SK-N-SH (cell line): ENCODE measurements around the gene DDX53. TPM values are rescaled to one million over a fixed set of nuclear protein-coding genes. Genes with fewer than 3 reads are reported as not detected.

Source experiments
- CTCF ChIA-PET: fragments of 300-600, 350-600 bp; formaldehyde crosslinking; extraction: SDS; loops from one replicate; lab custom pipeline; 2021; lab: Yijun Ruan, JAX
- POLR2A ChIA-PET: fragments of 350-600 bp; sonication (Branson Sonifier 250); formaldehyde crosslinking; extraction: SDS; loops from one replicate; lab custom pipeline; 2020; ENCODE audit warnings: antibody characterized with exemption, inconsistent platforms; lab: Yijun Ruan, JAX
- DNase-seq: peaks from one replicate; pipeline ENCODE4 v3.0.0; 2012
- H2AFZ ChIP-seq: fragments of 200-600 bp; sonication (generic); 2 replicates; pipeline ENCODE4 v1.8.1; 2016; ENCODE audit warnings: antibody characterized with exemption, mild to moderate bottlenecking, low read depth
- H3F3A ChIP-seq: fragments of 200-600 bp; sonication (generic); replicated peaks from 2 replicates; pipeline ENCODE3; 2016; ENCODE audit warnings: antibody characterized with exemption, mild to moderate bottlenecking; ENCODE audit not compliant: insufficient read depth
- H3K27ac ChIP-seq, 2 experiments: fragments of 200-500 bp in 1 of 2; fragments of 200-600 bp in 1 of 2; sonication (Bioruptor generic) in 1 of 2; sonication (generic), shearing (Covaris generic) in 1 of 2; 2 replicates each; pipeline versions ENCODE4 v1.5.1 to v1.6.1; 2014 to 2016; ENCODE audit warnings: low read depth in 2 of 2, inconsistent platforms in 1 of 2, low read length in 1 of 2, mild to moderate bottlenecking in 1 of 2, mixed read lengths in 1 of 2
- H3K27me3 ChIP-seq: fragments of 200-600 bp; sonication (generic), shearing (Covaris generic); 2 replicates; pipeline ENCODE4 v1.6.1; 2016; ENCODE audit warnings: mixed run types; ENCODE audit not compliant: insufficient read depth
- H3K36me3 ChIP-seq, 2 experiments: fragments of 200-500 bp in 1 of 2; fragments of 200-600 bp in 1 of 2; sonication (Bioruptor generic) in 1 of 2; sonication (generic) in 1 of 2; replicated peaks in 1 of 2; 2 replicates each; pipeline versions ENCODE3 to v1.5.1; 2014 to 2016; ENCODE audit warnings: low read length in 1 of 2, mild to moderate bottlenecking in 1 of 2; ENCODE audit not compliant: insufficient read depth in 2 of 2, control insufficient read depth in 1 of 2
- H3K4me1 ChIP-seq, 2 experiments: fragments of 200-500 bp in 1 of 2; fragments of 200-600 bp in 1 of 2; sonication (Bioruptor generic) in 1 of 2; sonication (generic), shearing (Covaris generic) in 1 of 2; 2 replicates each; pipeline versions ENCODE4 v1.5.1 to v1.6.1; 2014 to 2016; ENCODE audit warnings: low read depth in 1 of 2, low read length in 1 of 2, mixed run types in 1 of 2; ENCODE audit not compliant: insufficient read depth in 2 of 2, control insufficient read depth in 1 of 2
- H3K4me2 ChIP-seq: fragments of 200-600 bp; sonication (generic), shearing (Covaris generic); 2 replicates; pipeline ENCODE4 v1.6.1; 2017; ENCODE audit warnings: mixed run types
- H3K4me3 ChIP-seq, 2 experiments: fragments of 200-500 bp in 1 of 2; fragments of 200-600 bp in 1 of 2; sonication (Bioruptor generic) in 1 of 2; sonication (generic), shearing (Covaris generic) in 1 of 2; 2 replicates each; pipeline versions ENCODE4 v1.5.1 to v1.8.1; 2014 to 2016; ENCODE audit warnings: low read depth in 2 of 2, inconsistent platforms in 1 of 2, low read length in 1 of 2, mild to moderate bottlenecking in 1 of 2, mixed read lengths in 1 of 2, moderate library complexity in 1 of 2
- H3K79me2 ChIP-seq: fragments of 200-600 bp; sonication (generic); 2 replicates; pipeline ENCODE4 v1.8.1; 2017; ENCODE audit warnings: mild to moderate bottlenecking; ENCODE audit not compliant: insufficient read depth
- H3K9ac ChIP-seq: fragments of 200-600 bp; sonication (generic); 2 replicates; pipeline ENCODE4 v1.6.1; 2017; ENCODE audit warnings: mixed run types
- H3K9me2 ChIP-seq: fragments of 200-600 bp; sonication (generic); 2 replicates; pipeline ENCODE4 v1.6.1; 2017; ENCODE audit warnings: mixed run types
- H3K9me3 ChIP-seq: fragments of 200-600 bp; sonication (generic); 2 replicates; pipeline ENCODE4 v1.6.1; 2017; ENCODE audit warnings: mixed run types, mild to moderate bottlenecking, moderate library complexity
- H4K20me1 ChIP-seq: fragments of 200-600 bp; sonication (generic); 2 replicates; pipeline ENCODE4 v1.6.1; 2017; ENCODE audit warnings: mild to moderate bottlenecking, mixed run types; ENCODE audit not compliant: insufficient read depth
- CHD2 ChIP-seq: fragments of 150-350 bp; IDR thresholded peaks from 2 replicates; pipeline ENCODE4 v1.6.1; 2018; ENCODE audit warnings: low read length; ENCODE audit not compliant: partially characterized antibody
- EP300 ChIP-seq, 2 experiments: IDR thresholded peaks; 2 replicates each; pipeline versions ENCODE4 v1.4.0 to v1.6.1; 2012; ENCODE audit warnings: borderline replicate concordance in 1 of 2, low read depth in 1 of 2, low read length in 1 of 2
- FOXJ3 ChIP-seq: sonication (generic); formaldehyde crosslinking; IDR thresholded peaks from 2 replicates; pipeline ENCODE4 v1.5.1; 2020; ENCODE audit warnings: mild to moderate bottlenecking, missing genetic modification reagents
- GATA2 ChIP-seq: sonication (generic); formaldehyde crosslinking; IDR thresholded peaks from 2 replicates; pipeline ENCODE4 v1.5.0; 2020; ENCODE audit warnings: mild to moderate bottlenecking, missing genetic modification reagents
- MXI1 ChIP-seq: IDR thresholded peaks from 2 replicates; pipeline ENCODE4 v1.6.1; 2012; ENCODE audit warnings: mild to moderate bottlenecking, low read depth, low read length, improper control_type of control experiment
- RCOR1 ChIP-seq: fragments of 150-350 bp; IDR thresholded peaks from 2 replicates; pipeline ENCODE4 v1.6.1; 2017; ENCODE audit warnings: antibody characterized with exemption, low read length
- RFX5 ChIP-seq: IDR thresholded peaks from 2 replicates; pipeline ENCODE4 v1.6.1; 2012; ENCODE audit warnings: mild to moderate bottlenecking, improper control_type of control experiment, low read length
- TAF1 ChIP-seq: IDR thresholded peaks from 2 replicates; pipeline ENCODE4 v1.6.1; 2012; ENCODE audit warnings: low read depth, mild to moderate bottlenecking, low read length, moderate library complexity, borderline replicate concordance
- TEAD4 ChIP-seq: IDR thresholded peaks from 2 replicates; pipeline ENCODE4 v1.4.0; 2012; ENCODE audit warnings: mild to moderate bottlenecking, borderline replicate concordance; ENCODE audit not compliant: insufficient read depth
- WGBS: methylation state at CpG from one replicate; pipeline ENCODE4 v1.1.6; 2017; ENCODE audit warnings: low lambda C conversion rate; 5-methylcytosine and 5-hydroxymethylcytosine counted together
- polyA plus RNA-seq, 3 experiments: library from polyadenylated mRNA; depleted of rRNA; stranded (reverse); fragments of >200 nt; gene quantifications; 2 replicates each; pipeline ENCODE4 v1.2.3, GENCODE V29; 2012
- TF ChIP-seq, protein P1 (sequence below): fragments of 150-350 bp; IDR thresholded peaks from 2 replicates; pipeline ENCODE4 v1.6.1; 2016; ENCODE audit warnings: mild to moderate bottlenecking, low read depth, low read length
- TF ChIP-seq, protein P2 (sequence below): IDR thresholded peaks from 2 replicates; pipeline ENCODE4 v1.6.1; 2012; ENCODE audit warnings: mild to moderate bottlenecking, low read depth, low read length, moderate library complexity

Gene DDX53
- polyA plus RNA-seq, 1 of the 3 experiments (the other 2 are of a cell fraction), result 0.18 TPM

DNA sequence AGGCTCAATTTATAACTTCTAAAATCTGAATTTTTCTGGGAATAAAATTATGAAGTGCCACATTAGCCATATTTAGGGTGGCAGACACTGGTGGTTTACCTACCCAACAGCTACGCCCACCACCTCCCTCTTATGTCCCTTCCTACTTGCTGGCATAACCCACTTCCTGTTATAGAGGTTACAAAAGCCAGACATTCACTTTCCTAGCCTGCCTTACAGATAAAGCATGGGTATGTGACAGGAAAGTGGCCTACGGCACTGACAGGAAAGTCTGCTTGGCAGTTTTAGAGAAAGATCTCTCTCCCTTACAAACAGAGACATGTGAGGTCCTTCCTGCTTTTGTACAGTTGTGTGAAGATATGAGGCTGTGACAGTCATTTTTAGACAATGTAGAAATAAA, 12.4 kb downstream of the DDX53 start:
- Histone ChIP-seq H3F3A (no peaks in the 10 kb centered on the region), H3K4me1 (peaks cover 0 to 6% of the 10 kb centered on the region in 2 experiments; a peak in 2 of 4 replicates), H3K79me2 (no peaks in the 10 kb centered on the region), H4K20me1 (no peaks in the 10 kb centered on the region), H3K36me3 (no peaks in the 10 kb centered on the region), H3K27me3 (no peaks in the 10 kb centered on the region), H3K4me2 (no peak overlapping the region), H3K9me2 (no peaks in the 10 kb centered on the region), H2AFZ (no peak overlapping the region), H3K27ac (peak overlapping the region in 1 of 2 experiments; percentile 58; a peak in 2 of 4 replicates), H3K9ac (no peak overlapping the region), H3K4me3 (no peak overlapping the region), H3K9me3 (no peaks in the 10 kb centered on the region)
- WGBS, result 19% methylated on average over 2 of the region's 2 CpGs
- CTCF ChIA-PET, result interaction anchor here (1.2 kb wide), 1 partner anchor 542 kb away, joined by 3 read pairs; no protein-coding TSS in a partner anchor
- TF ChIP-seq MXI1 (peak; percentile 29; the same call in 1 of the 2 replicates), TEAD4 (no peak), CHD2 (peak; percentile 34), FOXJ3 (CRISPR knock-in tag) (0 out of 2 replicates have a peak, but pooled peaks have one; percentile 49), EP300 (IDR thresholded peaks at IDR 0.05; ENCODE audit: borderline replicate concordance in 1 of 2, low read depth in 1 of 2, low read length in 1 of 2) (peak in 1 of 2 experiments; percentile 66; a peak in 2 of 4 replicates), GATA2 (CRISPR knock-in tag) (peak; percentile 74), RCOR1 (peak; percentile 91)
- TF ChIP-seq, protein P1, sequence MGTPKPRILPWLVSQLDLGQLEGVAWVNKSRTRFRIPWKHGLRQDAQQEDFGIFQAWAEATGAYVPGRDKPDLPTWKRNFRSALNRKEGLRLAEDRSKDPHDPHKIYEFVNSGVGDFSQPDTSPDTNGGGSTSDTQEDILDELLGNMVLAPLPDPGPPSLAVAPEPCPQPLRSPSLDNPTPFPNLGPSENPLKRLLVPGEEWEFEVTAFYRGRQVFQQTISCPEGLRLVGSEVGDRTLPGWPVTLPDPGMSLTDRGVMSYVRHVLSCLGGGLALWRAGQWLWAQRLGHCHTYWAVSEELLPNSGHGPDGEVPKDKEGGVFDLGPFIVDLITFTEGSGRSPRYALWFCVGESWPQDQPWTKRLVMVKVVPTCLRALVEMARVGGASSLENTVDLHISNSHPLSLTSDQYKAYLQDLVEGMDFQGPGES, result no peak
- POLR2A ChIA-PET, result no interaction called here
- peak; percentile 62 for DNase-seq

DNA sequence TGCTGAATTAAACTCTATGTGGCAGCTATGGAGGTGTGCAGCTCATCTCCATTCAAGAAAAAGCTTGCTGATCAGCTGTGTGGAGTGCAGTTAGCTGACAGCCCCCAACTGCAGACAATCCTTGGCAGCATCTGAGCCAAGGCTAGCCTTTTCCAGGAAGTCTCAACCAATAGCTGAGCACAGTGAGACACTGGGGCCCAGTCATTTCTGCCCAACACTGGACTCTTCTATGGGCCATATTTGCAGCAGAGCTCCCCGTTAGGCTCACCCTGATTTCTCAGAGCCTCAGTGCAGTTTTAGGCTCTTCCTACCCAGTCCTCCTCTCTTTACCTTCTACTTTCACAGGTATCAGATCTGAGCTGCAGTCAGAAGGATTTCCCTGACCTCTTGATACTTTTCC, 12.9 kb downstream of the DDX53 start:
- Histone ChIP-seq H4K20me1 (no peaks in the 10 kb centered on the region), H3F3A (no peaks in the 10 kb centered on the region), H3K27me3 (no peaks in the 10 kb centered on the region), H3K36me3 (no peaks in the 10 kb centered on the region), H3K9me3 (no peaks in the 10 kb centered on the region), H3K79me2 (no peaks in the 10 kb centered on the region), H3K27ac (peak overlapping the region in 1 of 2 experiments; percentile 58; a peak in 2 of 4 replicates), H3K4me1 (peaks cover 0 to 6% of the 10 kb centered on the region in 2 experiments; a peak in 2 of 4 replicates), H3K9me2 (no peaks in the 10 kb centered on the region), H3K4me3 (no peak overlapping the region), H2AFZ (no peak overlapping the region), H3K4me2 (no peak overlapping the region), H3K9ac (no peak overlapping the region)
- ChIA-PET CTCF (interaction anchor here (1.2 kb wide), 1 partner anchor 541 kb away, joined by 3 read pairs; no protein-coding TSS in a partner anchor), POLR2A (no interaction called here)
- DNase-seq, result no peak
- no peak for TF ChIP-seq TEAD4
- WGBS, result 31% methylated on average over 1 of the region's 1 CpG

DNA sequence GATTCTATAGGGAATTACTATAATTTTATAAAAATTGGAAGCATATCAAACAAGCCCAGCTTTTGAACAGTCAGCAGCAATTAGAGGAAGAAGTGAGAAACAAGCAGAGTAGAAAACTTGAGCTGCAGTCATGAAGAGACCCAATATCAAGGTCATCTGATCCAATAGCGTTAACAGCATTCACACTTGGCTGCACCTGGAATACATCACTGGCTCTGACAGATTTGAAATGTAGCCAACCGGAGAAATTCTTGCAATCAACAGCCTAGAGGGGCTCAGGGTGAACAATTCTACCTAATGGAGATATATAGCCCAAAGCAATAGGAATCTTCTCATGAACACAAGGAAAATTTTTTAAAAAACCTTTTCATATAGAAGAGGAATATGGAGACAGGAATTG, 13.6 kb downstream of the DDX53 start:
- Histone ChIP-seq H3K9me3 (no peaks in the 10 kb centered on the region), H3K79me2 (no peaks in the 10 kb centered on the region), H3K4me2 (no peak overlapping the region), H3K9me2 (no peaks in the 10 kb centered on the region), H2AFZ (no peak overlapping the region), H3K9ac (no peak overlapping the region), H3K27ac (no peak overlapping the region), H3K4me1 (peaks cover 0 to 6% of the 10 kb centered on the region in 2 experiments; a peak in 2 of 4 replicates), H3K36me3 (no peaks in the 10 kb centered on the region), H3F3A (no peaks in the 10 kb centered on the region), H3K4me3 (no peak overlapping the region), H4K20me1 (no peaks in the 10 kb centered on the region), H3K27me3 (no peaks in the 10 kb centered on the region)
- ChIA-PET POLR2A (no interaction called here), CTCF (no interaction called here)
- TF ChIP-seq RCOR1 (peak; percentile 15; the same call in 1 of the 2 replicates), RFX5 (no peak), GATA2 (CRISPR knock-in tag) (peak; percentile 42; the same call in 1 of the 2 replicates), TAF1 (no peak)
- TF ChIP-seq, protein P2, sequence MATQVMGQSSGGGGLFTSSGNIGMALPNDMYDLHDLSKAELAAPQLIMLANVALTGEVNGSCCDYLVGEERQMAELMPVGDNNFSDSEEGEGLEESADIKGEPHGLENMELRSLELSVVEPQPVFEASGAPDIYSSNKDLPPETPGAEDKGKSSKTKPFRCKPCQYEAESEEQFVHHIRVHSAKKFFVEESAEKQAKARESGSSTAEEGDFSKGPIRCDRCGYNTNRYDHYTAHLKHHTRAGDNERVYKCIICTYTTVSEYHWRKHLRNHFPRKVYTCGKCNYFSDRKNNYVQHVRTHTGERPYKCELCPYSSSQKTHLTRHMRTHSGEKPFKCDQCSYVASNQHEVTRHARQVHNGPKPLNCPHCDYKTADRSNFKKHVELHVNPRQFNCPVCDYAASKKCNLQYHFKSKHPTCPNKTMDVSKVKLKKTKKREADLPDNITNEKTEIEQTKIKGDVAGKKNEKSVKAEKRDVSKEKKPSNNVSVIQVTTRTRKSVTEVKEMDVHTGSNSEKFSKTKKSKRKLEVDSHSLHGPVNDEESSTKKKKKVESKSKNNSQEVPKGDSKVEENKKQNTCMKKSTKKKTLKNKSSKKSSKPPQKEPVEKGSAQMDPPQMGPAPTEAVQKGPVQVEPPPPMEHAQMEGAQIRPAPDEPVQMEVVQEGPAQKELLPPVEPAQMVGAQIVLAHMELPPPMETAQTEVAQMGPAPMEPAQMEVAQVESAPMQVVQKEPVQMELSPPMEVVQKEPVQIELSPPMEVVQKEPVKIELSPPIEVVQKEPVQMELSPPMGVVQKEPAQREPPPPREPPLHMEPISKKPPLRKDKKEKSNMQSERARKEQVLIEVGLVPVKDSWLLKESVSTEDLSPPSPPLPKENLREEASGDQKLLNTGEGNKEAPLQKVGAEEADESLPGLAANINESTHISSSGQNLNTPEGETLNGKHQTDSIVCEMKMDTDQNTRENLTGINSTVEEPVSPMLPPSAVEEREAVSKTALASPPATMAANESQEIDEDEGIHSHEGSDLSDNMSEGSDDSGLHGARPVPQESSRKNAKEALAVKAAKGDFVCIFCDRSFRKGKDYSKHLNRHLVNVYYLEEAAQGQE, result no peak
- DNase-seq, result no peak
- WGBS, result 19% methylated on average over 2 of the region's 2 CpGs
